GM12865 (cell line): Measurements from ENCODE around the gene DLK2.

Experiments
- DNase-seq: peaks from one replicate; pipeline ENCODE4 v3.0.0; 2010; ENCODE audit warnings: low read depth
- H3K4me3 ChIP-seq: 2 replicates; pipeline ENCODE4 v1.5.1; 2011; ENCODE audit warnings: mild to moderate bottlenecking, low read depth, low read length, control low read depth
- CTCF ChIP-seq: IDR thresholded peaks from 2 replicates; pipeline ENCODE4 v1.5.1; 2011; ENCODE audit warnings: low read length, control low read depth, low read depth, inconsistent platforms; ENCODE audit not compliant: insufficient read depth; ENCODE audit errors: missing control alignments

Gene DLK2

GRCh38 chr6:43492673-43493072, 37.3 kb upstream of the DLK2 start:
- H3K4me3 ChIP-seq = no peak overlapping the region
- TF ChIP-seq CTCF = no peak
- DNase-seq = no peak

GRCh38 chr6:43491750-43492661, 36.7 kb upstream of the DLK2 start:
- H3K4me3 ChIP-seq = no peak overlapping the region
- DNase-seq = no peak
- no peak for TF ChIP-seq CTCF

GRCh38 chr6:43490523-43490939, 35.2 kb upstream of the DLK2 start:
- no peak overlapping the region for H3K4me3 ChIP-seq
- DNase-seq = no peak
- no peak for TF ChIP-seq CTCF

- TF ChIP-seq CTCF = no peak
- no peak for DNase-seq
- no peak overlapping the region for H3K4me3 ChIP-seq
Measured at GRCh38 chr6:43489277-43490072, 34.1 kb upstream of the DLK2 start.

GRCh38 chr6:43488667-43489276, 33.4 kb upstream of the DLK2 start:
- no peak for TF ChIP-seq CTCF
- DNase-seq = no peak
- H3K4me3 ChIP-seq = no peak overlapping the region

GRCh38 chr6:43481591-43482236, 26.4 kb upstream of the DLK2 start:
- no peak for TF ChIP-seq CTCF
- no peak for DNase-seq
- no peak overlapping the region for H3K4me3 ChIP-seq
